CD14-positive monocyte (primary cell): ENCODE results near the gene SEMA3C. TPM values are rescaled to one million over a fixed set of nuclear protein-coding genes. Genes with fewer than 3 reads are reported as not detected.

Source experiments
- DNase-seq, 3 donors: peaks; one replicate each; pipeline ENCODE4 v3.0.0-alpha.2; 2011 to 2022
- H2AFZ ChIP-seq: 2 replicates; pipeline ENCODE4 v1.6.0; 2012; ENCODE audit warnings: mild to moderate bottlenecking, low read depth, low read length, inconsistent platforms; ENCODE audit not compliant: insufficient read depth, poor library complexity, severe bottlenecking
- H3K27ac ChIP-seq, 2 donors: 1 replicate in 1 of 2; 2 replicates in 1 of 2; pipeline ENCODE4 v1.5.1; 2012 to 2013; ENCODE audit warnings: low read length in 2 of 2, control low read depth in 1 of 2, inconsistent platforms in 1 of 2, low read depth in 1 of 2, mild to moderate bottlenecking in 1 of 2
- H3K27me3 ChIP-seq, 2 donors: one replicate each; pipeline versions ENCODE4 v1.6.0 to v1.6.1; 2011 to 2013; ENCODE audit warnings: low read length in 2 of 2; ENCODE audit not compliant: control insufficient read depth in 2 of 2, insufficient read depth in 2 of 2
- H3K36me3 ChIP-seq, 2 donors: replicated peaks in 1 of 2; 1 replicate in 1 of 2; 2 replicates in 1 of 2; pipeline versions ENCODE4 v1.5.1 to v1.6.1; 2012 to 2013; ENCODE audit warnings: low read length in 2 of 2, control low read depth in 1 of 2, inconsistent platforms in 1 of 2, mild to moderate bottlenecking in 1 of 2; ENCODE audit not compliant: insufficient read depth in 2 of 2, control insufficient read depth in 1 of 2
- H3K4me1 ChIP-seq, 2 donors: 1 replicate in 1 of 2; 2 replicates in 1 of 2; pipeline versions ENCODE4 v1.5.1 to v1.6.1; 2012 to 2013; ENCODE audit warnings: low read length in 2 of 2, control low read depth in 1 of 2, inconsistent platforms in 1 of 2, mild to moderate bottlenecking in 1 of 2, moderate library complexity in 1 of 2; ENCODE audit not compliant: insufficient read depth in 2 of 2, control insufficient read depth in 1 of 2
- H3K4me2 ChIP-seq: replicated peaks from 2 replicates; pipeline ENCODE3; 2012; ENCODE audit warnings: low read length, moderate library complexity, mild to moderate bottlenecking; ENCODE audit not compliant: poor library complexity, severe bottlenecking; ENCODE audit errors: extremely low read depth
- H3K4me3 ChIP-seq, 3 experiments: fragments of 200-600 bp in 1 of 3; sonication (generic) in 1 of 3; replicated peaks in 1 of 3; 1 replicate in 2 of 3; 2 replicates in 1 of 3; pipeline ENCODE4 v1.5.1; 2011 to 2013; ENCODE audit warnings: low read length in 3 of 3, mild to moderate bottlenecking in 3 of 3, control low read depth in 2 of 3, low read depth in 2 of 3, inconsistent platforms in 1 of 3, moderate library complexity in 1 of 3
- H3K79me2 ChIP-seq: 2 replicates; pipeline ENCODE4 v1.6.0; 2012; ENCODE audit warnings: mild to moderate bottlenecking, control low read depth, inconsistent platforms, low read length, moderate library complexity; ENCODE audit not compliant: insufficient read depth
- H3K9ac ChIP-seq: 2 replicates; pipeline ENCODE4 v1.6.0; 2017; ENCODE audit warnings: low read length, mild to moderate bottlenecking; ENCODE audit not compliant: insufficient read depth, poor library complexity, severe bottlenecking
- H3K9me3 ChIP-seq, 2 donors: replicated peaks in 1 of 2; 1 replicate in 1 of 2; 2 replicates in 1 of 2; pipeline versions ENCODE4 v1.5.1 to v1.6.1; 2012 to 2013; ENCODE audit warnings: low read length in 2 of 2, control low read depth in 1 of 2; ENCODE audit not compliant: control insufficient read depth in 1 of 2, insufficient read depth in 1 of 2
- H4K20me1 ChIP-seq: 2 replicates; pipeline ENCODE4 v1.6.0; 2012; ENCODE audit warnings: mild to moderate bottlenecking, low read length, control low read depth, moderate library complexity; ENCODE audit not compliant: insufficient read depth
- H3K27ac Mint-ChIP-seq, 7 donors: one replicate each; pipeline ENCODE4 v1.8.0; 2020; ENCODE audit warnings: mild to moderate bottlenecking in 7 of 7, mixed read lengths in 7 of 7, moderate library complexity in 6 of 7, inconsistent platforms in 2 of 7
- H3K27me3 Mint-ChIP-seq, 3 donors: one replicate each; pipeline ENCODE4 v1.8.0; 2021 to 2022; ENCODE audit warnings: low read depth in 3 of 3, mild to moderate bottlenecking in 3 of 3, mixed read lengths in 3 of 3, moderate library complexity in 3 of 3, inconsistent platforms in 1 of 3
- H3K36me3 Mint-ChIP-seq, 2 donors: one replicate each; pipeline ENCODE4 v1.8.0; 2020; ENCODE audit warnings: mixed read lengths in 2 of 2, inconsistent platforms in 1 of 2, mild to moderate bottlenecking in 1 of 2
- H3K4me1 Mint-ChIP-seq: one replicate; pipeline ENCODE4 v1.8.0; 2020; ENCODE audit warnings: mild to moderate bottlenecking, mixed read lengths
- H3K4me3 Mint-ChIP-seq, 2 donors: one replicate each; pipeline ENCODE4 v1.8.0; 2020; ENCODE audit warnings: mild to moderate bottlenecking in 2 of 2, mixed read lengths in 2 of 2, moderate library complexity in 1 of 2
- H3K9me3 Mint-ChIP-seq, 7 donors: one replicate each; pipeline ENCODE4 v1.8.0; 2020 to 2022; ENCODE audit warnings: mixed read lengths in 7 of 7, mild to moderate bottlenecking in 6 of 7, moderate library complexity in 6 of 7, inconsistent platforms in 2 of 7
- CTCF ChIP-seq: fragments of 200-600 bp; IDR thresholded peaks from one replicate; pipeline ENCODE4 v1.8.0; 2022; ENCODE audit warnings: antibody characterized with exemption, mild to moderate bottlenecking
- WGBS: methylation state at CpG from one replicate; pipeline ENCODE4 v1.1.5; 2013; ENCODE audit warnings: missing lambda C conversion rate; ENCODE audit not compliant: insufficient coverage; 5-methylcytosine and 5-hydroxymethylcytosine counted together
- intact Hi-C, 2 donors: fragments of 100-400 bp; cut with micrococcal nuclease; formaldehyde crosslinking; loops; one replicate each; pipeline versions ENCODE4 v1.15.0 to v1.15.1; 2023
- polyA plus RNA-seq, 3 donors: library from polyadenylated mRNA; depleted of rRNA in 1 of 3; unstranded in 2 of 3; stranded (reverse) in 1 of 3; fragments of 300-500 nt in 2 of 3; fragments of >200 nt in 1 of 3; fragmentation: Illumina TruSeq in 2 of 3; gene quantifications; 1 replicate in 2 of 3; 2 replicates in 1 of 3; pipeline ENCODE4 v1.2.3, GENCODE V29; 2012 to 2021

SEMA3C gene
- polyA plus RNA-seq, 3 donors: 7.2 to 14.1 (median 13.7) TPM

DNA sequence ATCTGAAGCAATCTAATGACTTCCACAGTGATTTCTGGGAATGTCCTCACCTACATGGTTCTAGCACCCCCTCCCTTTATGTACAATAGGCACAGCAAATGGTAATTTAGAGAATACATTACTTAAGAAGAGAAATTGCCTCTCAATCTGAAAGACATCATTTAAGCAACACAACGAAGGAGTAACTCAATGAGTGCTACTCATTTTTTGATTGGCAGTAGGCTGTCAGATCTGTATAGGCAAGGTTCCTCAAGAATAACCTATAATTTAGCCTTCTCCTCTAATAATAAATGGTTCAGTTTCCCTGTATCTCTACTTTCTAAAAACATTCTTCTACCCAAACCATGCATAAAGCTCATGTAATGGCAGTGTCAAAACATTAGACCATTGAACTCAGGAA, 30.6 kb upstream of the SEMA3C start:
- Histone ChIP-seq H3K9ac (no peak overlapping the region), H4K20me1 (no peaks in the 10 kb centered on the region), H3K79me2 (no peaks in the 10 kb centered on the region), H2AFZ (no peak overlapping the region), H3K4me2 (no peak overlapping the region), H3K4me3 (no peak overlapping the region), H3K9me3 (no peaks in the 10 kb centered on the region), H3K27ac (no peak overlapping the region), H3K36me3 (no peaks in the 10 kb centered on the region), H3K4me1 (no peaks in the 10 kb centered on the region), H3K27me3 (no peaks in the 10 kb centered on the region)
- no CpG with 5 or more reads among the region's 1 CpG for WGBS
- H3K4me3 Mint-ChIP-seq: no peak overlapping the region
- peaks cover 0 to 3% (median 2%) of the 10 kb centered on the region in 7 donors for H3K9me3 Mint-ChIP-seq
- DNase-seq: no peak
- TF ChIP-seq CTCF: no peak
- intact Hi-C loops: no loop called here
- H3K27ac Mint-ChIP-seq: no peak overlapping the region
- H3K36me3 Mint-ChIP-seq: no peaks in the 10 kb centered on the region
- H3K27me3 Mint-ChIP-seq: peaks cover 0 to 2% (median 0%) of the 10 kb centered on the region in 3 donors
- no peaks in the 10 kb centered on the region for H3K4me1 Mint-ChIP-seq

DNA sequence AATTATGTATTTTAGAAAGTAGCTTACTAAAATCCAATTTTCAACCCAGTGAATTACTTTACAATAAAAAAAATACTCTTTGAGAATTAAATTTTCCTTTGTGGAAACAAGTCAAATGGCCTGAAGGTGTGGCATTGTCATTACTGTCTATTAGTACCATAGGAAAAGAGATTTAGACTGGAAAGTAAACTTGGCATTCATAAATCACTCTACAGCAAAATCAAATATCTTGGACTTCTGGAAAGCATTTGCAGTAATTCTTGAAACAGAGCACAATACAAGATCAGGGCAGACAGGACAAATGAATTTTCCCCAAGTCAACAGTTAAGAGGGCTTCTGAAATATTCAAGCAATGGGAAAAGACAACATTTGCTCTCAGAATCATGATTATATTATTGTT, 28.0 kb upstream of the SEMA3C start:
- Mint-ChIP-seq H3K4me1 (peaks cover 20% of the 10 kb centered on the region), H3K27me3 (peaks cover 0 to 2% (median 0%) of the 10 kb centered on the region in 3 donors), H3K4me3 (no peak overlapping the region), H3K9me3 (peaks cover 0 to 3% (median 0%) of the 10 kb centered on the region in 7 donors), H3K36me3 (no peaks in the 10 kb centered on the region), H3K27ac (no peak overlapping the region)
- Histone ChIP-seq H3K4me3 (no peak overlapping the region), H4K20me1 (no peaks in the 10 kb centered on the region), H3K4me1 (peaks cover 12 to 20% of the 10 kb centered on the region in 2 donors), H3K79me2 (no peaks in the 10 kb centered on the region), H3K9me3 (no peaks in the 10 kb centered on the region), H3K36me3 (no peaks in the 10 kb centered on the region), H3K27ac (no peak overlapping the region), H3K9ac (no peak overlapping the region), H3K27me3 (no peaks in the 10 kb centered on the region), H2AFZ (no peak overlapping the region), H3K4me2 (no peak overlapping the region)
- no peak for TF ChIP-seq CTCF
- no peak for DNase-seq
- intact Hi-C loops: no loop called here
